Esophagus squamous epithelium (tissue), 5 donors: ENCODE data around the gene CHD6. TPM values are rescaled to one million over a fixed set of nuclear protein-coding genes. Genes with fewer than 3 reads are reported as not detected.

ENCODE experiments used
- DNase-seq: peaks from one replicate; lab custom pipeline; 2025; lab: John Stamatoyannopoulos, UW
- H3K27ac ChIP-seq, 4 donors: fragments of 200-600 bp; sonication (generic); one replicate each; pipeline ENCODE4 v1.5.1; 2016 to 2019; ENCODE audit warnings: mild to moderate bottlenecking in 1 of 4
- H3K27me3 ChIP-seq, 4 donors: fragments of 200-600 bp; sonication (generic); 1 replicate in 3 of 4; 2 replicates in 1 of 4; pipeline versions ENCODE4 v1.5.1 to v1.6.0; 2017 to 2021; ENCODE audit warnings: antibody characterized with exemption in 1 of 4
- H3K36me3 ChIP-seq, 3 donors: fragments of 200-600 bp; sonication (generic); one replicate each; pipeline ENCODE4 v1.5.1; 2016 to 2019
- H3K4me1 ChIP-seq, 3 donors: fragments of 200-600 bp; sonication (generic); one replicate each; pipeline ENCODE4 v1.5.1; 2017 to 2019
- H3K4me3 ChIP-seq, 4 donors: fragments of 200-600 bp; sonication (generic); 1 replicate in 3 of 4; 2 replicates in 1 of 4; pipeline ENCODE4 v1.5.1; 2016 to 2019; ENCODE audit warnings: mild to moderate bottlenecking in 2 of 4, moderate library complexity in 1 of 4
- H3K9me3 ChIP-seq, 3 donors: fragments of 200-600 bp; sonication (generic); one replicate each; pipeline ENCODE4 v1.5.1; 2016 to 2019
- POLR2A ChIP-seq, 4 donors: fragments of 450-650 bp; IDR thresholded peaks; one replicate each; pipeline ENCODE4 v1.6.1; 2017; ENCODE audit warnings: antibody characterized with exemption in 4 of 4, mild to moderate bottlenecking in 4 of 4, moderate library complexity in 3 of 4
- WGBS, 2 donors: methylation state at CpG; one replicate each; pipeline ENCODE4 v1.1.5; 2018; 5-methylcytosine and 5-hydroxymethylcytosine counted together
- intact Hi-C: fragments of 100-400 bp; cut with DNase I; formaldehyde crosslinking; loops from one replicate; pipeline ENCODE4 v1.15.0; 2022
- total RNA-seq, 4 donors: library from RNA; depleted of rRNA; stranded (reverse); fragments of >200 nt; gene quantifications; one replicate each; pipeline ENCODE4 v1.1.0, GENCODE V29; 2016
- TF ChIP-seq, protein P1 (sequence below), 6 experiments: fragments of 450-650 bp in 4 of 6; fragments of 200-600 bp in 2 of 6; sonication (generic) in 2 of 6; IDR thresholded peaks; one replicate each; pipeline ENCODE4 v1.5.1; 2016 to 2019; ENCODE audit warnings: antibody characterized with exemption in 6 of 6, mild to moderate bottlenecking in 4 of 6, moderate library complexity in 4 of 6
- donor health status: DM: yes; HTN: yes; CAD: no.

CHD6 gene
- total RNA-seq, 4 donors from 2014 or later: 11.8 to 29.9 (median 17.6) TPM

DNA sequence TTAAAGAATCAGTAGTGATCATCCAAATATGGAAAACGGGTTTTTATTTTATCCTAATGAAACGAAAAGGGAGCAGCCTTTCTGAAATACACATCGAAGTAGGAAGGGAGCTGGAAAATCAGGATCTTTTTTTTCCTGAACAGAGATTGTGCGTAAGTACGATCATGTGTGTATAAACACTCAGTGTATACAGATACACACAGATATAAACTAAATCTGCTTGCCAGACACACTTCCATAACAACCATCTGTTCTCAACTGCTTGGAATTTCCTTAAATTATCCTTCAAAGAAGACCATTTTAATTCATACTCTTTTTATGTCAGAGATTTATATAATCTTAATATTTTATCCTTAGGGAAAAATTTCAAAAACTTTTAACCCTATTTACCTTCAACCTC lies 110.7 kb downstream of the CHD6 start:
- peaks cover 0 to 34% (median 0%) of the 10 kb centered on the region in 3 donors for H3K36me3 ChIP-seq
- WGBS, 2 donors: 74 to 75% methylated on average over 5 of the region's 5 CpGs

DNA sequence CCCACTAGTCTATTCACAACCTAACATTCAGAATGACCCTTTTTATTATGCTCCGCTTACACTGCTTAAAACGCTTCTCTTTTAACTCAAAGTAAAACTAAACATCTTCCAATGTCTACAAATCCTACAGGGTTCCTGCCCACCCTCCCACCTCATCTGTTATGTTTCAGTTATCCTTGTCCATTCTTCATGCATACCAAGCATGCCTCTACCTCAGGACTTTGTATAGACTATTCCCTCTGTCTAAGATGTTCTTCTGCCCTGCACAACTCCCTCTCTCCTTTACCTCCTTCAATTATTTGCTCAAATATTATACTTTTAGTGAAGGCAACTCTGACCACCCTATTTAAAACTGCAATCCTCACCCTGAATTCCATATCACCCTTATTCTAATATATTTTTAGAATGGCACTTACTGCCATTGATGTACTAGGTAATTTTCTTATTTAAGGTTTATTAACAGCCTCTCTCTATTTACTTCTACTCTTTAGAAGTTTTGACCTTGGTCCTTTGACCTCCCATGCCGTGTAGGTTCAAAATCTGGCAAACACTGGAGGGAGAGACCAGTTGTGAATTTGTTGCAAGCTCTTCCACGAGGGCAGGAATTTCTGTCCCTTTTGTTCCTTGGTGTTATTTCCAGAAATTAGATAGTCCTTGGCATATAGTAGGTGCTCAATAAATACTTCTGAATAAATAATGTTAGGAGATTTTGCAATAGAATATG lies 111.8 kb downstream of the CHD6 start:
- Histone ChIP-seq H3K27me3 (no peaks in the 10 kb centered on the region), H3K4me3 (no peak overlapping the region), H3K9me3 (peaks cover 0 to 5% (median 0%) of the 10 kb centered on the region in 3 donors), H3K4me1 (peaks cover 0 to 34% (median 6%) of the 10 kb centered on the region in 3 donors), H3K36me3 (peaks cover 0 to 23% (median 0%) of the 10 kb centered on the region in 3 donors), H3K27ac (no peak overlapping the region)
- TF ChIP-seq, protein P1, sequence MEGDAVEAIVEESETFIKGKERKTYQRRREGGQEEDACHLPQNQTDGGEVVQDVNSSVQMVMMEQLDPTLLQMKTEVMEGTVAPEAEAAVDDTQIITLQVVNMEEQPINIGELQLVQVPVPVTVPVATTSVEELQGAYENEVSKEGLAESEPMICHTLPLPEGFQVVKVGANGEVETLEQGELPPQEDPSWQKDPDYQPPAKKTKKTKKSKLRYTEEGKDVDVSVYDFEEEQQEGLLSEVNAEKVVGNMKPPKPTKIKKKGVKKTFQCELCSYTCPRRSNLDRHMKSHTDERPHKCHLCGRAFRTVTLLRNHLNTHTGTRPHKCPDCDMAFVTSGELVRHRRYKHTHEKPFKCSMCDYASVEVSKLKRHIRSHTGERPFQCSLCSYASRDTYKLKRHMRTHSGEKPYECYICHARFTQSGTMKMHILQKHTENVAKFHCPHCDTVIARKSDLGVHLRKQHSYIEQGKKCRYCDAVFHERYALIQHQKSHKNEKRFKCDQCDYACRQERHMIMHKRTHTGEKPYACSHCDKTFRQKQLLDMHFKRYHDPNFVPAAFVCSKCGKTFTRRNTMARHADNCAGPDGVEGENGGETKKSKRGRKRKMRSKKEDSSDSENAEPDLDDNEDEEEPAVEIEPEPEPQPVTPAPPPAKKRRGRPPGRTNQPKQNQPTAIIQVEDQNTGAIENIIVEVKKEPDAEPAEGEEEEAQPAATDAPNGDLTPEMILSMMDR (IDR thresholded peaks at IDR 0.05): no peak
- TF ChIP-seq POLR2A (IDR thresholded peaks at IDR 0.05): no peak
- no peak for DNase-seq
- 92 to 97% methylated on average over 4 of the region's 4 CpGs for WGBS, 2 donors
- intact Hi-C loops: no loop called here

More for the DNA sequence above, 110.7 kb downstream of the CHD6 start:
- Histone ChIP-seq H3K27ac (no peak overlapping the region), H3K27me3 (no peaks in the 10 kb centered on the region), H3K4me3 (no peak overlapping the region), H3K4me1 (peaks cover 0 to 34% (median 6%) of the 10 kb centered on the region in 3 donors), H3K9me3 (peaks cover 0 to 5% (median 0%) of the 10 kb centered on the region in 3 donors)
- no peak for DNase-seq
- intact Hi-C loops: no loop called here
- TF ChIP-seq, protein P1 (IDR thresholded peaks at IDR 0.05): no peak
- TF ChIP-seq POLR2A (IDR thresholded peaks at IDR 0.05): no peak

DNA sequence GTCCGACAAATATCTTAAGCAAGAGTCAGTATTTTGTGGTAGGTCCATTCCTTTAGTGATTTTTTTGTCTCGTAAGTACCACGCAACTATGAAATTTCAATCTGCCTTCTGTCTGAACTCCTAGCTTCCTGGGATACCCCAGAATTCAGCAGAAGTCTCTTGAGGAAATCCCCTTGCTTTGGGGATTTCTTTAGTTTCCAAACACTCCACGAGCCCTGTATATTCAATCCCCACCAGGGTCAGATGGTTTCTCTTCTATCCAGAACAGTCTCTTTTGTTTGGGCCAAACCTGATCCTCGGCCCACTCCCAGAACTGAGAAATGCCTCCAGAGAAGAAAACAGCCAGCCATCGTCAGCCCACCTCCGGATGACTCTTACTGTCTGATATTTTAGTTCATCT lies 113.0 kb downstream of the CHD6 start:
- peaks cover 0 to 24% (median 4%) of the 10 kb centered on the region in 3 donors for H3K4me1 ChIP-seq
- no peaks in the 10 kb centered on the region for H3K27me3 ChIP-seq
- DNase-seq: no peak
- intact Hi-C loops: no loop called here
- no peak overlapping the region for H3K27ac ChIP-seq
- H3K36me3 ChIP-seq: peaks cover 0 to 16% (median 0%) of the 10 kb centered on the region in 3 donors
- H3K4me3 ChIP-seq: no peak overlapping the region
- TF ChIP-seq, protein P1 (IDR thresholded peaks at IDR 0.05): no peak
- no peak for TF ChIP-seq POLR2A (IDR thresholded peaks at IDR 0.05)
- H3K9me3 ChIP-seq: peaks cover 0 to 5% (median 0%) of the 10 kb centered on the region in 3 donors
- 83 to 93% methylated on average over 7 of the region's 7 CpGs for WGBS, 2 donors

DNA sequence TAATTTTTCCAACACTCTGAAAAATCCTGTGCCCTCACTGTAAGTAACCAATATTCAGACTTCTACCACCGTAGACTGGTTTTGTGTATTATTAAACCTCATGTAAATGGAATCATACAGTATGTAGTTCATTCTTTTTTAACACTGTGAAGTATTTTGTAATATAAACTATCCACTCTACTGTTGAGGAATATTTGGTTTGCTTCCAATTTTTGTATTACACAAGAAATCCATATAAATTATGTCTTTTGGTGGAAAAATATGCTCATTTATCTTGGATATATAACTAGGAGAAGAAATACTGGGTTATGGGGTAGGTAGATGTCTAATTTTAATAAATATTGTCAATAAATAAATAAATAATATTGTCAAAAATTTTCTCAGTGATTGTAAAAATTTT lies 116.8 kb downstream of the CHD6 start:
- DNase-seq: no peak
- TF ChIP-seq, protein P1 (IDR thresholded peaks at IDR 0.05): no peak
- TF ChIP-seq POLR2A (IDR thresholded peaks at IDR 0.05): no peak
- Histone ChIP-seq H3K4me3 (no peak overlapping the region), H3K27me3 (no peaks in the 10 kb centered on the region), H3K27ac (no peak overlapping the region), H3K9me3 (peaks cover 0 to 5% (median 0%) of the 10 kb centered on the region in 3 donors), H3K36me3 (peaks cover 0 to 40% (median 0%) of the 10 kb centered on the region in 3 donors), H3K4me1 (no peaks in the 10 kb centered on the region)
- WGBS, 2 donors: 41 to 42% methylated on average over 1 of the region's 1 CpG
- intact Hi-C loops: no loop called here

DNA sequence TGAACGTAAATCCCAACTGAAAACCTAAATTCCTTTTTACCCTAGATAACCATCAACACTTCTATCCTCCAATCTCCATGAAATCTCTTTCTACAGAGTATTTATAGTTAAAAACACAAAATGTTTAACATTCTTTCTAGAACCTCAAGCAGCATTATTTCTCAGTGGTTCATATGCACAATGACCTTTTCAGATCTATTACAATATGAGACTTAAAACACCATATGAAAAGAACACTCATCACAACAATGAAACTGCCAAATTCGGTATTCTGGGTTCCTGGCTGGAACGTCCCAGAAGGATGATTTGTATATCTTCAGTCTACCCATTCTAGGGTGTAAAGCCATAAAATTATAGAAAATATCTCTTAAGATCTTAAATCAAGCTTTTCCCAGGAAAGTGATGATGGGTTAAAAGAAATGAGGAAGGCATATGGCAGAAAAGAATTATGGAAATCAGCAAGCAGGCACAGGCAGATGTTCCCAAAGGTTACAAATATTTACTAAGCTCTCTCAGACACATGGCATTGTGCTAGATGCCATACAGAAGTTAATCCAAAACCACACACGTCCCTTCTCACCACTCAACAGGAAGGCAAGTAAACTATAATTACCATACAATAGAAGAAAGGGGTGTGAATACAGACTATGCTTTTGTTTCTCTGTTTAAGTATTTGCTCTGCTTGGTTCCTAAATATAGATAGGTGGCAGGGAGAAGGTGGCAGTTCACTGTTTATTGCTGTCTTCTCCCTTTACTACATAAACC lies 118.0 kb downstream of the CHD6 start:
- no peaks in the 10 kb centered on the region for H3K27me3 ChIP-seq
- H3K4me1 ChIP-seq: no peaks in the 10 kb centered on the region
- intact Hi-C loops: no loop called here
- TF ChIP-seq, protein P1 (IDR thresholded peaks at IDR 0.05): no peak
- TF ChIP-seq POLR2A (IDR thresholded peaks at IDR 0.05): no peak
- 67 to 74% methylated on average over 4 of the region's 4 CpGs for WGBS, 2 donors
- H3K36me3 ChIP-seq: peaks cover 0 to 46% (median 0%) of the 10 kb centered on the region in 3 donors
- no peak for DNase-seq
- H3K4me3 ChIP-seq: no peak overlapping the region
- no peak overlapping the region for H3K27ac ChIP-seq
- H3K9me3 ChIP-seq: peaks cover 0 to 4% (median 0%) of the 10 kb centered on the region in 3 donors
